Inflammatory macrophage treated with lipopolysaccharide for 1 hour (primary cell): ENCODE data around the gene ALPG.
"Not testable (repeated sequence)": the region's sequence is repeated elsewhere in the genome, so short reads cannot be mapped to it uniquely, and the experiment has no call there.

Source experiments
- DNase-seq, 2 donors: peaks; one replicate each; pipeline ENCODE4 v3.0.0-alpha.2; 2020 to 2022

ALPG gene

GRCh38 chr2:232398293-232399034 lies 8.2 kb upstream of the ALPG start:
- no peak for DNase-seq

- no peak for DNase-seq
Measured at GRCh38 chr2:232400256-232401015, 6.2 kb upstream of the ALPG start.

- DNase-seq: no peak
Measured at GRCh38 chr2:232402518-232402917, 4.1 kb upstream of the ALPG start.

- no peak for DNase-seq
Measured at GRCh38 chr2:232405943-232406510, 617 bp upstream of the ALPG start.

GRCh38 chr2:232407428-232408150 lies 945 bp downstream of the ALPG start:
- DNase-seq: not testable (repeated sequence)

GRCh38 chr2:232408269-232408668 lies 1.6 kb downstream of the ALPG start:
- not testable (repeated sequence) for DNase-seq

GRCh38 chr2:232409617-232410016 lies 3.0 kb downstream of the ALPG start:
- not testable (repeated sequence) for DNase-seq

GRCh38 chr2:232410238-232410900 lies 3.7 kb downstream of the ALPG start:
- no peak for DNase-seq

GRCh38 chr2:232411901-232412629 lies 5.4 kb downstream of the ALPG start:
- no peak for DNase-seq

GRCh38 chr2:232412986-232413385 lies 6.3 kb downstream of the ALPG start:
- no peak for DNase-seq

- no peak for DNase-seq
Measured at GRCh38 chr2:232415138-232415690, 8.6 kb downstream of the ALPG start.

GRCh38 chr2:232415736-232416520 lies 9.3 kb downstream of the ALPG start:
- no peak for DNase-seq

- no peak for DNase-seq
Measured at GRCh38 chr2:232416521-232417470, 10.2 kb downstream of the ALPG start.

- DNase-seq: no peak
Measured at GRCh38 chr2:232417489-232417888, 10.8 kb downstream of the ALPG start.

- no peak for DNase-seq
Measured at GRCh38 chr2:232418056-232418455, 11.4 kb downstream of the ALPG start.

GRCh38 chr2:232418466-232419244 lies 12.0 kb downstream of the ALPG start:
- DNase-seq: peak; percentile 14 to 37

- DNase-seq: no peak
Measured at GRCh38 chr2:232419245-232420072, 12.8 kb downstream of the ALPG start.

GRCh38 chr2:232420073-232420454 lies 13.4 kb downstream of the ALPG start:
- DNase-seq: no peak
